ENCODE data around the gene LSM3.
A peak's percentile ranks its signal among the peaks of the same experiment; 100 is the strongest.

LSM3 gene

GRCh38 chr3:14143271-14144225, 35.1 kb upstream of the LSM3 start:
- DNase-seq: no peak

- DNase-seq: peak in 1 of 2 donors; percentile 62
Measured at GRCh38 chr3:14144423-14145075, 34.1 kb upstream of the LSM3 start.

- no peak for DNase-seq
Measured at GRCh38 chr3:14145236-14145635, 33.4 kb upstream of the LSM3 start.

- no peak for DNase-seq
Measured at GRCh38 chr3:14145670-14146380, 32.8 kb upstream of the LSM3 start.

- DNase-seq: no peak
Measured at GRCh38 chr3:14146381-14147065, 32.1 kb upstream of the LSM3 start.

GRCh38 chr3:14147066-14147435, 31.6 kb upstream of the LSM3 start:
- no peak for DNase-seq

GRCh38 chr3:14147617-14148016, 31.0 kb upstream of the LSM3 start:
- DNase-seq: no peak

GRCh38 chr3:14148041-14148985, 30.3 kb upstream of the LSM3 start:
- no peak for DNase-seq

GRCh38 chr3:14150078-14150477, 28.5 kb upstream of the LSM3 start:
- no peak for DNase-seq

- DNase-seq: no peak
Measured at GRCh38 chr3:14150491-14151230, 28.0 kb upstream of the LSM3 start.

GRCh38 chr3:14151471-14152083, 27.0 kb upstream of the LSM3 start:
- no peak for DNase-seq

- DNase-seq: no peak
Measured at GRCh38 chr3:14152233-14152962, 26.2 kb upstream of the LSM3 start.

GRCh38 chr3:14152963-14153355, 25.7 kb upstream of the LSM3 start:
- no peak for DNase-seq

- no peak for DNase-seq
Measured at GRCh38 chr3:14153663-14154062, 25.0 kb upstream of the LSM3 start.

- DNase-seq: no peak
Measured at GRCh38 chr3:14154276-14154675, 24.3 kb upstream of the LSM3 start.

- DNase-seq: no peak
Measured at GRCh38 chr3:14154895-14155440, 23.6 kb upstream of the LSM3 start.

GRCh38 chr3:14156201-14156600, 22.4 kb upstream of the LSM3 start:
- DNase-seq: no peak

- no peak for DNase-seq
Measured at GRCh38 chr3:14156843-14157561, 21.6 kb upstream of the LSM3 start.

- no peak for DNase-seq
Measured at GRCh38 chr3:14157951-14158350, 20.7 kb upstream of the LSM3 start.
